GM12875 (cell line): ENCODE data around the gene TRIM40.
"Not testable (repeated sequence)": the region's sequence is repeated elsewhere in the genome, so short reads cannot be mapped to it uniquely, and the experiment has no call there.

ENCODE experiments used
- H3K4me3 ChIP-seq: one replicate; pipeline ENCODE4 v1.5.1; 2011; ENCODE audit warnings: low read depth, low read length, control low read depth
- TF ChIP-seq, protein P1 (sequence below): IDR thresholded peaks from 2 replicates; pipeline ENCODE4 v1.5.1; 2011; ENCODE audit warnings: low read depth, mild to moderate bottlenecking, control low read depth, inconsistent platforms, low read length, moderate library complexity, borderline replicate concordance; ENCODE audit not compliant: insufficient read depth

Gene TRIM40

DNA sequence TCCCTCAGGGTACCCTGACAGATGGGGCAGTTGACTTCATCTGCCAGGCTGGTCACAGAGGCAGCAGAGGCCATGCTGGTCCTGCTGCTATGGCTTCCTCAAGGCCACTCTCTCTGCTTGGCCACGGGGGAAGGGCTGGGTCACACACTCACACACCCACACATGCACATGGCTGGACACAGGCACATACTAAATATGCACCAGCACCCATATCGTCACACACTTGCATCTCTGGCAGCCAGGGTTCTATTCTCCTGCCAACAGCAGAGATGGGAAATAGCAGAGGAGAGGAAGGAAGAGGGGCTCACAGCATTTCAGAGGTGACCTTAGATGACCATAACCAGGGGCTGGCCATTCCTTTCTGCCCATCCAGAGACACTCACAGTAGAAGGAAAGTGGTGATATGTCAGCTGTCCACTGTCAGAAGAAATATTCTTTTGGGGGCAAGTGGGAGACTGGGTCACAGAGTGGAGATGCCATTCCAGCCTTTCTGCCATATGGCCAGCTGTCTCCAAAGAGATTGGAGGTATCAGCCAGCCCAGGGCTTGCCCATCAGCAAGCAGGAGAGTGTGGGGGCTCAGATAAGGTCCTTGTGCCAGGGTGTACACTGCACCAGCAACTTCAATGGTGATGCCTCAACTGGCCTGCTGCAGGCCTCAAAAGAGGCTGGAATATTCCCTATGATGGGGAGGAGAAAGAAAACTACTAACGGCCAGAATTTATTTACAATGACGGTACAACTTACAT, 25.0 kb downstream of the TRIM40 start, which contains the start of gene TRIM10:
TRIM10 (minus strand) TSS at position 427 of the 747 bp plus-strand sequence; CDS start at position 74, 353 bp downstream.
- TF ChIP-seq, protein P1, sequence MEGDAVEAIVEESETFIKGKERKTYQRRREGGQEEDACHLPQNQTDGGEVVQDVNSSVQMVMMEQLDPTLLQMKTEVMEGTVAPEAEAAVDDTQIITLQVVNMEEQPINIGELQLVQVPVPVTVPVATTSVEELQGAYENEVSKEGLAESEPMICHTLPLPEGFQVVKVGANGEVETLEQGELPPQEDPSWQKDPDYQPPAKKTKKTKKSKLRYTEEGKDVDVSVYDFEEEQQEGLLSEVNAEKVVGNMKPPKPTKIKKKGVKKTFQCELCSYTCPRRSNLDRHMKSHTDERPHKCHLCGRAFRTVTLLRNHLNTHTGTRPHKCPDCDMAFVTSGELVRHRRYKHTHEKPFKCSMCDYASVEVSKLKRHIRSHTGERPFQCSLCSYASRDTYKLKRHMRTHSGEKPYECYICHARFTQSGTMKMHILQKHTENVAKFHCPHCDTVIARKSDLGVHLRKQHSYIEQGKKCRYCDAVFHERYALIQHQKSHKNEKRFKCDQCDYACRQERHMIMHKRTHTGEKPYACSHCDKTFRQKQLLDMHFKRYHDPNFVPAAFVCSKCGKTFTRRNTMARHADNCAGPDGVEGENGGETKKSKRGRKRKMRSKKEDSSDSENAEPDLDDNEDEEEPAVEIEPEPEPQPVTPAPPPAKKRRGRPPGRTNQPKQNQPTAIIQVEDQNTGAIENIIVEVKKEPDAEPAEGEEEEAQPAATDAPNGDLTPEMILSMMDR = no peak
- H3K4me3 ChIP-seq = no peak within 1 kb of the TSS

DNA sequence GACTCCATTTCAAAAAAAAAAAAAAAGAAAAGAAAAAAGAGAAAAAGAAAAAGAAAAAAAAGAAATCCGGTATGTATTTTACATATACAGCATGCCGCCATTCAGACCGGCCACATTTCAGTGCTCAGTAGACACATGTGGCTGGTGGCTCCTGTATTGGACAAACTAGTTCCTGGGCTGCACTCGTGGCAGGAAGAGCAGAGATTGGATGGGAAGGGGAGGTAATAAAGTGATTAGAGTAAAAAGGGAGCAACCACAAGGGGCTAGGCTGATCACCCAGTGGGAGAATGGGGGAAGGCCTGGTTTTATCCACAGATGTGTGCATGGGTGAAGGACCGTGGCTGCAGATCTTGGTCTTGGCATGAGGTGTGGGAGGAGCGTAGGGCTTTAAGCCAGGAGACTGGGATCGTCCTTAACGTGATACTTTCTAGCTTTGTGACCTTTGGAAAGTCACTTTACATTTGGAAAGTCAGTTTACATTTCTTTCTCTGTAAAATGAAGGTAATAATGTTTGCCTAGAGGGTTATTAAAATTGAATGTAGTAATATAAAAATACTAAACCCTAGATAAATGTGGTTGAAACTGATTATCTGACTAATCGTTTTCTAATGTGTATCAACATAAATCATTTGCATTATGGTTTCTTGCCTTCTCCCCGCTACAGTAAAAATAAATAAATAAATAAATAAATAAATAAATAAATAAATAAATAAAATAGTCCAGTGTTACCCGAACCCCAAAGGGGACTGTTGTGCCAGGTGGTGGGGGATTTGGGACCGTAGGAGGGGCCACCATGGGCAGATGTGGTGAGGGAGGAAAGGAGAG, 26.5 kb downstream of the TRIM40 start:
- no peak overlapping the region for H3K4me3 ChIP-seq
- TF ChIP-seq, protein P1 = no peak

DNA sequence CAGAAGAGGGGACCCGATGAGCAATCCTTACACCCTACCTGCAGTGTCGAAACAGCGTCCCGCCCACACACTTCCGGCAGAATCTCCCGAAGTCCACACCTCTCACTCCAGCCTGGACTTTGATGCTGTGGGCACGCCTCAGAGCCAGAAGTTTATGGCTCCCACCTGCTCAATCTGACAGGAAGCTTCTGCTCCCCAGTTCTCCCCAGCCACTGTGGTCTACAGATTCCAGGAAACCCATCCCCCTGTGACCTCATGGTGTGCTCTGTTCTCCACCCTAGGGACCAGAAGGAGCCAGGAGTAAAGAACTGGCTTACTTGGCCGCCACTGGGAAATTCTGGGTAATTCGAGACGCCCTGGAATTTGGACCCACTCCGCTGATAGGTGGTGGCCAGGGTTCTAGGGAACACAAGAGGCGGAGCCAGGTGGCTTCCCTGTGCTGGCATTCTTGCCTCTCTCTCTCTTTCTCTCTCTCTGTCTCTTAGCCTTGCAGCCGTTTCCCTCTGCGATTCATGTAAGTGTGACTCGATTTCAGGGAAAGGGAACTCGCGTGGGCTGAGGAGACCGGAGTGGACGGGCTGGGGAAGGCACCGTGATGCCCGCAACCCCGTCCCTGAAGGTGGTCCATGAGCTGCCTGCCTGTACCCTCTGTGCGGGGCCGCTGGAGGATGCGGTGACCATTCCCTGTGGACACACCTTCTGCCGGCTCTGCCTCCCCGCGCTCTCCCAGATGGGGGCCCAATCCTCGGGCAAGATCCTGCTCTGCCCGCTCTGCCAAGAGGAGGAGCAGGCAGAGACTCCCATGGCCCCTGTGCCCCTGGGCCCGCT, 27.4 kb downstream of the TRIM40 start, which contains the start of gene TRIM15:
TRIM15 (plus strand) TSS at position 457 of the 828 bp plus-strand sequence; CDS start at position 596, 139 bp downstream.
- TF ChIP-seq, protein P1 = no peak
- no peak within 1 kb of the TSS for H3K4me3 ChIP-seq

DNA sequence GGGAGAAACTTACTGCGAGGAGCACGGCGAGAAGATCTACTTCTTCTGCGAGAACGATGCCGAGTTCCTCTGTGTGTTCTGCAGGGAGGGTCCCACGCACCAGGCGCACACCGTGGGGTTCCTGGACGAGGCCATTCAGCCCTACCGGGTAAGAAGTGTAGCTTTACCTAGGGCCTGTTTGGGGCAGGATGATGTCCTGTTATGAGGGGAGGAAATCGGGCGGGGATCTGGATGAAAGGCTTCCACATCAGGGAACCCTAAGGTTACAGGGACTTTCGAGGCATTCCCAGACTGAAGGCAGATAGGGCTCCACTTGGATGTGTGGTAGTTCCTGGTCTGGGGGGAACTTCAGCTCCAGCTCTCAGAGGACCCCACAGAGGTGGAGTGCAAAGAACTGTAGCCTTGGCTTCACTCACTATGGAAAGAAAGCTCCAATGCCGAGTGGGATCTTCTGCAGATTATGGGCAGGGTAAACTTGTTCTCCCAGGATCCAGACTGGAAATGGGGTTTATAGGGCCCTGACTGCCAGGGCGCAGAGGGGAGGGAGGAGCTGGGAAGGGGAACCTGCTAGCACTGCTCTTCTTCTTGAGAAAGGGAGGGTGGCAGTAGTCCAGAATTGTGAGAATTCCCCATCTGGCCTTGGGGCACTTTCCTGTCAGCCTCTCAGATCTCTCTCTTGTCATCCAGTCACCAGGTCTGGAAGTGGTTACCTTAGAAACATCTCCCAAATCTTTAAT, 28.1 kb downstream of the TRIM40 start:
- TF ChIP-seq, protein P1 = no peak
- H3K4me3 ChIP-seq = no peak overlapping the region

DNA sequence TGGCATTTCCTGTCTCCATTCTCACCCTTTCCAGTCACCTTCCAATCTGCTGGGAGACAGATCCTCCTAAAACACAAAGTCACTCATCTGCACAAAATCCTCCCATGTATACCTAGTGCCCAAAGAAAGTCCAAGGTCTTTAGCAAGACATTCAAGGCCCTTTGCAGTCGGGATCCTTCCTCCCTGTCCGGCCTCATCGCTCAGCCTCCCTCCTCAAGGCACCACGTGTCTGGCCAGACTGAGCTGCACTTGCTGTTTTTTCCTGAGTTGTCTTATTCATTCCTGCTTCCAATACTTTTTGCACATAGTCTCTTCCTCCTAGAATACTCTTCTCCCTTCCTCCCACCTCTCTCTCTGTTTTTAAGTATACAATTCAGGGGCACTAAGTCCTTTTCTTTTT, 28.8 kb downstream of the TRIM40 start:
- TF ChIP-seq, protein P1 = no peak
- H3K4me3 ChIP-seq = no peak overlapping the region

DNA sequence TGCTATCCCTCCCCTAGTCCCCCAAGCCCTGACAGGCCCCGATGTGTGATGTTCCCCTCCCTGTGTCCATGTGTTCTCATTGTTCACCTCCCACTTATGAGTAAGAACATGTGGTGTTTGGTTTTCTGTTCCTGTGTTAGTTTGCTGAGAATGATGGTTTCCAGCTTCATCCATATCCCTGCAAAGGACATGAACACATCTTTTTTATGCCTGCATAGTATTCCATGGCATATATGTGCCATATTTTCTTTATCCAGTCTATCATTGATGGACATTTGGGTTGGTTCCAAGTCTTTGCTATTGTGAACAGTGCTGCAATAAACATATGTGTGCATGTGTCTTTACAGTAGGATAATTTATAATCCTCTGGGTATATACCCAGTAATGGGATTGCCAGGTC, 29.3 kb downstream of the TRIM40 start:
- H3K4me3 ChIP-seq = not testable (repeated sequence)

DNA sequence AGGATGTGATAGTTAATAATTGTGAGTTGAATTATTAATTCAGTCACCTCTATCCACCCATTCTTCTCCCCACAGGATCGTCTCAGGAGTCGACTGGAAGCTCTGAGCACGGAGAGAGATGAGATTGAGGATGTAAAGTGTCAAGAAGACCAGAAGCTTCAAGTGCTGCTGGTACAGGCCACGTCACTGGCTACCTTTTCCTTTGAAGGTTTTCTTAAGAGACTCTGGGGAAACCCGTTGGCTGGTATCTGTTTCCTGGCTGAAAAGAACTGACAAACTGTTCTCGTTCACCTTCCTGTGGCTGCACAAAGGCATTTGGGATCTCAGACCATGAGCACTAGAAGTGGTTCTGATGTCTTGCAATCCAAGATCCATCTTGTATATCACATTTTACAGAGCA, 31.2 kb downstream of the TRIM40 start:
- TF ChIP-seq, protein P1 = no peak
- H3K4me3 ChIP-seq = no peak overlapping the region
